Heart left ventricle (tissue), 13 donors: ENCODE data around the gene YES1.

Experiments used
- CTCF ChIP-seq, 12 donors: fragments of 200-600 bp; sonication (generic) in 4 of 12; IDR thresholded peaks; one replicate each; pipeline versions ENCODE4 v1.5.0 to v1.8.0; 2018 to 2022; ENCODE audit warnings: antibody characterized with exemption in 12 of 12, mild to moderate bottlenecking in 5 of 12
- POLR2A ChIP-seq, 2 donors: fragments of 450-650 bp; IDR thresholded peaks; one replicate each; pipeline ENCODE4 v1.6.1; 2017; ENCODE audit warnings: antibody characterized with exemption in 2 of 2, mild to moderate bottlenecking in 2 of 2, moderate library complexity in 2 of 2
- donor health status: ischemic (EF 13 %, LVEDD 7.1; RV severe dilation, severe dysfunction).
- donor health status: DM: no; HTN: yes; CAD: no.
- donor health status: DM: no; HTN: no; CAD: no.
- donor health status: ischemic (EF 25% LVEDD 6.9; RV normal size, moderate dysfunction).
- donor health status: ischemic (EF 25% LVEDD 5.7; RV mildly dilated, moderate dysfunction).
- donor health status: ischemic (EF 35%, LVEDD 5.7; RV mildly dilated, moderate dysfunction).
- donor health status: nonischemic (EF 11% LVEDD 7.7; RV severe dilation, severe dysfunction).
- donor health status: DM: yes; HTN: yes; CAD: no.
- donor health status: PGD.
- donor health status: ischemic (EF 29% LVEDD 5.4; RV normal size, mild dysfunction).
- donor health status: nonischemic (EF 23%, LVEDD 6.1; RV moderate dilation, normal function).

DNA sequence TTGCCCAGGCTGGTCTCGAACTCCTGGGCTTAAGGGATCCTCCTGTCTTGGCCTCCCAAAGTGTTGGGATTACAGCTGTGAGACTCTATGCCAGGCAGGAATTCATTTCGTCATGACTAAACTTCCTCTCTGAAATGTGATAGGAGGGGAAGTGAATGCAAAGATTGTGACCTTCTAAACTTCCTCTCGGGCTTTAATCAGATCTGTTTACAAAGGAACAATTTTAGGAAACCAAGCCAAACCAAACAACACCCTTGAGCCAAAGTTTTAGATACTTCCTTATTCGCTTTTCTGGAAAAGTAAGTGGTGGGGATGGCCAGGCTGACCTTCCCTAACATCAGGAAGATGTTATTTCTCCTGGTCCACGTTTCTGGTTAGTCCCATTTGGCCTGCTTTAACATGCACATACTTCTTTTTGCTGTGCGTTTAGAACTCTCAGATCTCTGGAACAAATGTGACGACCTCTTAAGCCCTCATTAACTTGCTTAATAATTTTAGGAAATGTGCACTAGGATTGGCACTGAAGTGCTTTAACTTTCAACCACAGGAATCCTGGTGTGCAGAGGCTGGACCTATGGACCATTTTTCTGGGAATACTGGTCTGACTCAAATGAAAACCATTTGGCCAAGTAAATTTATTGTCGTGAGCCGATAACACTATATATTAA is 33.2 kb upstream of the YES1 start:
- TF ChIP-seq POLR2A (IDR thresholded peaks at IDR 0.05) (no peak), CTCF (IDR thresholded peaks at IDR 0.05) (no peak)
